SK-N-SH (cell line): ENCODE results near the gene CRIP2. TPM values are rescaled to one million over a fixed set of nuclear protein-coding genes. Genes with fewer than 3 reads are reported as not detected.
A peak's percentile ranks its signal among the peaks of the same experiment; 100 is the strongest.

ENCODE experiments used
- CTCF ChIA-PET: fragments of 300-600, 350-600 bp; formaldehyde crosslinking; extraction: SDS; loops from one replicate; lab custom pipeline; 2021; lab: Yijun Ruan, JAX
- POLR2A ChIA-PET: fragments of 350-600 bp; sonication (Branson Sonifier 250); formaldehyde crosslinking; extraction: SDS; loops from one replicate; lab custom pipeline; 2020; ENCODE audit warnings: antibody characterized with exemption, inconsistent platforms; lab: Yijun Ruan, JAX
- DNase-seq: peaks from one replicate; pipeline ENCODE4 v3.0.0; 2012
- H2AFZ ChIP-seq: fragments of 200-600 bp; sonication (generic); 2 replicates; pipeline ENCODE4 v1.8.1; 2016; ENCODE audit warnings: antibody characterized with exemption, mild to moderate bottlenecking, low read depth
- H3F3A ChIP-seq: fragments of 200-600 bp; sonication (generic); replicated peaks from 2 replicates; pipeline ENCODE3; 2016; ENCODE audit warnings: antibody characterized with exemption, mild to moderate bottlenecking; ENCODE audit not compliant: insufficient read depth
- H3K27ac ChIP-seq, 2 experiments: fragments of 200-500 bp in 1 of 2; fragments of 200-600 bp in 1 of 2; sonication (Bioruptor generic) in 1 of 2; sonication (generic), shearing (Covaris generic) in 1 of 2; 2 replicates each; pipeline versions ENCODE4 v1.5.1 to v1.6.1; 2014 to 2016; ENCODE audit warnings: low read depth in 2 of 2, inconsistent platforms in 1 of 2, low read length in 1 of 2, mild to moderate bottlenecking in 1 of 2, mixed read lengths in 1 of 2
- H3K27me3 ChIP-seq: fragments of 200-600 bp; sonication (generic), shearing (Covaris generic); 2 replicates; pipeline ENCODE4 v1.6.1; 2016; ENCODE audit warnings: mixed run types; ENCODE audit not compliant: insufficient read depth
- H3K36me3 ChIP-seq, 2 experiments: fragments of 200-500 bp in 1 of 2; fragments of 200-600 bp in 1 of 2; sonication (Bioruptor generic) in 1 of 2; sonication (generic) in 1 of 2; replicated peaks in 1 of 2; 2 replicates each; pipeline versions ENCODE3 to v1.5.1; 2014 to 2016; ENCODE audit warnings: low read length in 1 of 2, mild to moderate bottlenecking in 1 of 2; ENCODE audit not compliant: insufficient read depth in 2 of 2, control insufficient read depth in 1 of 2
- H3K4me1 ChIP-seq, 2 experiments: fragments of 200-500 bp in 1 of 2; fragments of 200-600 bp in 1 of 2; sonication (Bioruptor generic) in 1 of 2; sonication (generic), shearing (Covaris generic) in 1 of 2; 2 replicates each; pipeline versions ENCODE4 v1.5.1 to v1.6.1; 2014 to 2016; ENCODE audit warnings: low read depth in 1 of 2, low read length in 1 of 2, mixed run types in 1 of 2; ENCODE audit not compliant: insufficient read depth in 2 of 2, control insufficient read depth in 1 of 2
- H3K4me2 ChIP-seq: fragments of 200-600 bp; sonication (generic), shearing (Covaris generic); 2 replicates; pipeline ENCODE4 v1.6.1; 2017; ENCODE audit warnings: mixed run types
- H3K4me3 ChIP-seq, 2 experiments: fragments of 200-500 bp in 1 of 2; fragments of 200-600 bp in 1 of 2; sonication (Bioruptor generic) in 1 of 2; sonication (generic), shearing (Covaris generic) in 1 of 2; 2 replicates each; pipeline versions ENCODE4 v1.5.1 to v1.8.1; 2014 to 2016; ENCODE audit warnings: low read depth in 2 of 2, inconsistent platforms in 1 of 2, low read length in 1 of 2, mild to moderate bottlenecking in 1 of 2, mixed read lengths in 1 of 2, moderate library complexity in 1 of 2
- H3K79me2 ChIP-seq: fragments of 200-600 bp; sonication (generic); 2 replicates; pipeline ENCODE4 v1.8.1; 2017; ENCODE audit warnings: mild to moderate bottlenecking; ENCODE audit not compliant: insufficient read depth
- H3K9ac ChIP-seq: fragments of 200-600 bp; sonication (generic); 2 replicates; pipeline ENCODE4 v1.6.1; 2017; ENCODE audit warnings: mixed run types
- H3K9me2 ChIP-seq: fragments of 200-600 bp; sonication (generic); 2 replicates; pipeline ENCODE4 v1.6.1; 2017; ENCODE audit warnings: mixed run types
- H3K9me3 ChIP-seq: fragments of 200-600 bp; sonication (generic); 2 replicates; pipeline ENCODE4 v1.6.1; 2017; ENCODE audit warnings: mixed run types, mild to moderate bottlenecking, moderate library complexity
- H4K20me1 ChIP-seq: fragments of 200-600 bp; sonication (generic); 2 replicates; pipeline ENCODE4 v1.6.1; 2017; ENCODE audit warnings: mild to moderate bottlenecking, mixed run types; ENCODE audit not compliant: insufficient read depth
- ELF1 ChIP-seq: IDR thresholded peaks from 2 replicates; pipeline ENCODE4 v1.4.0; 2012
- EP300 ChIP-seq, 2 experiments: IDR thresholded peaks; 2 replicates each; pipeline versions ENCODE4 v1.4.0 to v1.6.1; 2012; ENCODE audit warnings: borderline replicate concordance in 1 of 2, low read depth in 1 of 2, low read length in 1 of 2
- FOSL2 ChIP-seq: IDR thresholded peaks from 2 replicates; pipeline ENCODE4 v1.4.0; 2012; ENCODE audit warnings: low read depth, mild to moderate bottlenecking, moderate library complexity, borderline replicate concordance
- FOXJ3 ChIP-seq: sonication (generic); formaldehyde crosslinking; IDR thresholded peaks from 2 replicates; pipeline ENCODE4 v1.5.1; 2020; ENCODE audit warnings: mild to moderate bottlenecking, missing genetic modification reagents
- IRF3 ChIP-seq: fragments of 150-350 bp; IDR thresholded peaks from 2 replicates; pipeline ENCODE4 v1.6.1; 2016; ENCODE audit warnings: mild to moderate bottlenecking, low read depth, low read length
- JUND ChIP-seq: IDR thresholded peaks from 2 replicates; pipeline ENCODE4 v1.4.0; 2012
- MAX ChIP-seq: IDR thresholded peaks from 2 replicates; pipeline ENCODE4 v1.4.0; 2012; ENCODE audit warnings: low read depth
- MEF2A ChIP-seq: IDR thresholded peaks from 2 replicates; pipeline ENCODE4 v1.4.0; 2012; ENCODE audit warnings: low read depth, borderline replicate concordance
- MXI1 ChIP-seq: IDR thresholded peaks from 2 replicates; pipeline ENCODE4 v1.6.1; 2012; ENCODE audit warnings: mild to moderate bottlenecking, low read depth, low read length, improper control_type of control experiment
- NFIC ChIP-seq: IDR thresholded peaks from 2 replicates; pipeline ENCODE4 v1.4.0; 2012; ENCODE audit warnings: borderline replicate concordance
- POLR2AphosphoS5 ChIP-seq: IDR thresholded peaks from 2 replicates; pipeline ENCODE4 v1.6.1; 2012; ENCODE audit warnings: low read depth, low read length
- RAD21 ChIP-seq: IDR thresholded peaks from 2 replicates; pipeline ENCODE4 v1.6.1; 2012; ENCODE audit warnings: mild to moderate bottlenecking, low read length
- RFX5 ChIP-seq: IDR thresholded peaks from 2 replicates; pipeline ENCODE4 v1.6.1; 2012; ENCODE audit warnings: mild to moderate bottlenecking, improper control_type of control experiment, low read length
- SMC3 ChIP-seq: IDR thresholded peaks from 2 replicates; pipeline ENCODE4 v1.6.1; 2012; ENCODE audit warnings: low read depth, low read length, improper control_type of control experiment
- TCF12 ChIP-seq: IDR thresholded peaks from 2 replicates; pipeline ENCODE4 v1.4.0; 2012
- TEAD4 ChIP-seq: IDR thresholded peaks from 2 replicates; pipeline ENCODE4 v1.4.0; 2012; ENCODE audit warnings: mild to moderate bottlenecking, borderline replicate concordance; ENCODE audit not compliant: insufficient read depth
- USF1 ChIP-seq: IDR thresholded peaks from 2 replicates; pipeline ENCODE4 v1.4.0; 2012; ENCODE audit warnings: low read depth, borderline replicate concordance
- USF2 ChIP-seq: fragments of 150-350 bp; IDR thresholded peaks from 2 replicates; pipeline ENCODE4 v1.6.1; 2017; ENCODE audit warnings: antibody characterized with exemption, low read length, low read depth, borderline replicate concordance
- WGBS: methylation state at CpG from one replicate; pipeline ENCODE4 v1.1.6; 2017; ENCODE audit warnings: low lambda C conversion rate; 5-methylcytosine and 5-hydroxymethylcytosine counted together
- polyA plus RNA-seq, 3 experiments: library from polyadenylated mRNA; depleted of rRNA; stranded (reverse); fragments of >200 nt; gene quantifications; 2 replicates each; pipeline ENCODE4 v1.2.3, GENCODE V29; 2012

Gene CRIP2
- polyA plus RNA-seq, 1 of the 3 experiments (the other 2 are of a cell fraction), result 335 TPM

- H3K4me3 ChIP-seq, result no peak overlapping the region
- no peaks in the 10 kb centered on the region for H3K27me3 ChIP-seq
- no peaks in the 10 kb centered on the region for H3K9me2 ChIP-seq
- no peaks in the 10 kb centered on the region for H3K36me3 ChIP-seq
- no peaks in the 10 kb centered on the region for H4K20me1 ChIP-seq
- no peak overlapping the region for H3K4me2 ChIP-seq
- TF ChIP-seq FOSL2, result no peak
- no peak for TF ChIP-seq NFIC
- TF ChIP-seq FOXJ3, result no peak
- TF ChIP-seq RFX5, result no peak
- no peak for TF ChIP-seq MAX
- no peak for TF ChIP-seq SMC3
- no peak for TF ChIP-seq IRF3
- TF ChIP-seq ELF1, result no peak
- no peak for TF ChIP-seq MEF2A
- TF ChIP-seq TCF12, result no peak
- no peak for TF ChIP-seq EP300 (IDR thresholded peaks at IDR 0.05; ENCODE audit: borderline replicate concordance in 1 of 2, low read depth in 1 of 2, low read length in 1 of 2)
- no peak for TF ChIP-seq USF1
- TF ChIP-seq TEAD4, result no peak
- no peak for TF ChIP-seq RAD21
- TF ChIP-seq POLR2AphosphoS5, result no peak
- TF ChIP-seq JUND, result no peak
- no peak for TF ChIP-seq USF2
- no peak for TF ChIP-seq MXI1
- peaks cover 0 to 6% of the 10 kb centered on the region in 2 experiments; a peak in 1 of 4 replicates for H3K4me1 ChIP-seq
- CTCF ChIA-PET, result interaction anchor here (1.0 to 1.4 kb wide), 3 partner anchors 10 to 17 kb away, joined by 3 to 4 read pairs (median 4); no protein-coding TSS in a partner anchor
- POLR2A ChIA-PET, result interaction anchor here (0.8 kb wide), 1 partner anchor 19 kb away, joined by 3 read pairs; no protein-coding TSS in a partner anchor
- WGBS, result 92% methylated on average over 10 of the region's 21 CpGs
- no peak overlapping the region for H3K9ac ChIP-seq
- no peaks in the 10 kb centered on the region for H3F3A ChIP-seq
- no peaks in the 10 kb centered on the region for H3K79me2 ChIP-seq
- no peak overlapping the region for H3K27ac ChIP-seq
- DNase-seq, result peak; percentile 17
- H3K9me3 ChIP-seq, result no peaks in the 10 kb centered on the region
- no peak overlapping the region for H2AFZ ChIP-seq
Measured at GRCh38 chr14:105500036-105500725, 25.6 kb downstream of the CRIP2 start.
